Astrocyte (in vitro differentiated cells and primary cell): ENCODE results near the gene TMEM175. TPM values are rescaled to one million over a fixed set of nuclear protein-coding genes. Genes with fewer than 3 reads are reported as not detected.

Experiments
- DNase-seq: peaks from one replicate; pipeline ENCODE4 v3.0.0-alpha.2; 2010; ENCODE audit warnings: low read depth
- FAIRE-seq: peaks from 2 replicates; lab custom pipeline; 2011; peaks lifted over from hg19 to GRCh38; lab: Jason Lieb, UNC
- H2AFZ ChIP-seq: 2 replicates; pipeline ENCODE4 v1.6.0; 2012; ENCODE audit warnings: low read depth, low read length, inconsistent platforms
- H3K27ac ChIP-seq: 2 replicates; pipeline ENCODE4 v1.5.1; 2011; ENCODE audit warnings: low read depth, low read length, inconsistent platforms
- H3K27me3 ChIP-seq: 2 replicates; pipeline ENCODE4 v1.6.0; 2011; ENCODE audit warnings: low read length, inconsistent platforms; ENCODE audit not compliant: insufficient read depth
- H3K36me3 ChIP-seq: 2 replicates; pipeline ENCODE4 v1.5.1; 2011; ENCODE audit warnings: low read length, inconsistent platforms; ENCODE audit not compliant: insufficient read depth
- H3K4me1 ChIP-seq: 2 replicates; pipeline ENCODE4 v1.5.1; 2011; ENCODE audit warnings: low read length, inconsistent platforms; ENCODE audit not compliant: insufficient read depth
- H3K4me2 ChIP-seq: 2 replicates; pipeline ENCODE4 v1.6.0; 2012; ENCODE audit warnings: low read length, inconsistent platforms
- H3K4me3 ChIP-seq: 2 replicates; pipeline ENCODE4 v1.5.1; 2011; ENCODE audit warnings: low read depth, mild to moderate bottlenecking, low read length, inconsistent platforms; ENCODE audit not compliant: insufficient read depth
- H3K79me2 ChIP-seq: 2 replicates; pipeline ENCODE4 v1.6.0; 2012; ENCODE audit warnings: mild to moderate bottlenecking, low read length, inconsistent platforms; ENCODE audit not compliant: insufficient read depth
- H3K9ac ChIP-seq: 2 replicates; pipeline ENCODE4 v1.6.0; 2012; ENCODE audit warnings: mild to moderate bottlenecking, low read length, inconsistent platforms
- H3K9me3 ChIP-seq: 2 replicates; pipeline ENCODE4 v1.5.1; 2012; ENCODE audit warnings: low read depth, mild to moderate bottlenecking, low read length, inconsistent platforms; ENCODE audit not compliant: insufficient read depth
- H4K20me1 ChIP-seq: 2 replicates; pipeline ENCODE4 v1.6.0; 2012; ENCODE audit warnings: low read length, inconsistent platforms; ENCODE audit not compliant: insufficient read depth
- H3K27ac Mint-ChIP-seq: one replicate; pipeline ENCODE4 v1.8.0; 2021; ENCODE audit warnings: mild to moderate bottlenecking, mixed read lengths; ENCODE audit not compliant: unreplicated experiment
- H3K27me3 Mint-ChIP-seq: one replicate; pipeline ENCODE4 v1.8.0; 2021; ENCODE audit warnings: low read depth, mixed read lengths; ENCODE audit not compliant: unreplicated experiment
- H3K36me3 Mint-ChIP-seq: one replicate; pipeline ENCODE4 v1.8.0; 2021; ENCODE audit warnings: low read depth, mixed read lengths; ENCODE audit not compliant: unreplicated experiment
- H3K4me1 Mint-ChIP-seq: one replicate; pipeline ENCODE4 v1.8.0; 2021; ENCODE audit warnings: low read depth, mixed read lengths; ENCODE audit not compliant: unreplicated experiment
- H3K4me3 Mint-ChIP-seq: one replicate; pipeline ENCODE4 v1.8.0; 2021; ENCODE audit warnings: mild to moderate bottlenecking, moderate library complexity, mixed read lengths; ENCODE audit not compliant: unreplicated experiment
- H3K9me3 Mint-ChIP-seq: one replicate; pipeline ENCODE4 v1.8.0; 2021; ENCODE audit warnings: mild to moderate bottlenecking, mixed read lengths; ENCODE audit not compliant: unreplicated experiment
- CTCF ChIP-seq: IDR thresholded peaks from 2 replicates; pipeline ENCODE4 v1.5.1; 2011; ENCODE audit warnings: low read depth, mild to moderate bottlenecking, inconsistent platforms, low read length, moderate library complexity; ENCODE audit not compliant: insufficient read depth
- EZH2 ChIP-seq: IDR thresholded peaks from 2 replicates; pipeline ENCODE4 v1.6.1; 2012; ENCODE audit warnings: mild to moderate bottlenecking, low read length, inconsistent platforms; ENCODE audit not compliant: insufficient read depth
- total RNA-seq: library from RNA; stranded (reverse); gene quantifications from 2 replicates; pipeline ENCODE4 v1.2.1, GENCODE V29; 2021

TMEM175 gene
- total RNA-seq, 1 donor from 2014 or later = 22.1 TPM

DNA sequence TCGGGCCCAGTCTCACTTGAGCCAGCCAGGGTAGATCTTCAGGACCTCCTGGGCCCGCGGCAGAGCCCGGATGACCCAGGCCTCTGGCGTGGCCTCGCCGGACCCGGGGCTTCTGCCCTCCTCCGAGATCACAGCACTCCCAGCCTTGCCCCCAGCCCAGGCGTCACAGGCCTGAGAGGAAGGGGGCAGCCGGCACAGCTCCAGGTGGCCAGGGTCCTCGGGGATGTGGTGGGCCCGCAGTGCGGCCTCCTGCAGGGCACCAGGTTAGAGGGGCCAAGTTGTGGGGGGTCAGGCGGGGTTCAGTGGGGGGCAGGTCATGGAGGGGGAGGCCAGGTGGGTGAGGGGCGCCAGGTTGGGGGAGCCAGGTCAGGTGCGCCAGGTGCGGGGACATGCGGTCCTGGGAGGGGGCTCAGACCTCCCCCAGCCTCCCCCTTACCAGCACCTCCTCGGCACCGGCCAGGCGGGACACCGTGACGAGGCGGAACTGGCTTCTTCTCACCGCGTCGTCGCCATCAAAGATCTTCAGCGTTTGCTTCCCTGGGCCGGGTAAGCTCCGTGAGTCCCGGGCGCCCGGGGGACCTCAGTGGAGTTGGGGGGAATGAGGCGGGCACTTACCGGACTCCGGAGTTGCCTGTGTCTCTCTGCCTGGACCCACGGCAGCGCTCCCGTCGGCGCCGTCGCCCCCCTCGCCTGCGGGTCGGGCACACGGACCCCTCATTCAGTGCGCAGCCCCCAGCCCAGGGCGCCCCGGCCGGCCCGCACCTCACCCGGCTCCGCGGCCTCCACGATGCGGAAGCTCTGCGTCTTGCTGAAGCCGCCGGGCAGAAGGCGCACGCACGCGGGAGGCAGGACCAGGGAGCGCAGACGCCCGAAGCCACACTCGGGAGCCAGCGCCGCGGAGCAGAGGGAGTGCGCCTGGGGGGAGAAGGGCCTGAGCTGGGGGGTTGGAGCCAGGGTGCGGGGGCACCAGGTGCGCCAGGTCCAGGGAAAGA, 35.1 kb downstream of the TMEM175 start:
- H3K9me3 Mint-ChIP-seq = no peaks in the 10 kb centered on the region
- Histone ChIP-seq H4K20me1 (peaks cover 34% of the 10 kb centered on the region), H3K4me1 (peaks cover 6% of the 10 kb centered on the region), H3K36me3 (no peaks in the 10 kb centered on the region), H3K9ac (no peak overlapping the region), H3K27ac (no peak overlapping the region), H3K79me2 (peaks cover 7% of the 10 kb centered on the region), H3K9me3 (no peaks in the 10 kb centered on the region), H3K4me2 (peak overlapping the region; percentile 19), H3K27me3 (no peaks in the 10 kb centered on the region), H3K4me3 (no peak overlapping the region), H2AFZ (no peak overlapping the region)
- no peaks in the 10 kb centered on the region for H3K4me1 Mint-ChIP-seq
- H3K4me3 Mint-ChIP-seq = no peak overlapping the region
- no peak overlapping the region for H3K27ac Mint-ChIP-seq
- H3K36me3 Mint-ChIP-seq = peaks cover 5% of the 10 kb centered on the region
- no peak for DNase-seq
- H3K27me3 Mint-ChIP-seq = no peaks in the 10 kb centered on the region
- TF ChIP-seq CTCF = no peak
- no peak for TF ChIP-seq EZH2
- FAIRE-seq = no peak

DNA sequence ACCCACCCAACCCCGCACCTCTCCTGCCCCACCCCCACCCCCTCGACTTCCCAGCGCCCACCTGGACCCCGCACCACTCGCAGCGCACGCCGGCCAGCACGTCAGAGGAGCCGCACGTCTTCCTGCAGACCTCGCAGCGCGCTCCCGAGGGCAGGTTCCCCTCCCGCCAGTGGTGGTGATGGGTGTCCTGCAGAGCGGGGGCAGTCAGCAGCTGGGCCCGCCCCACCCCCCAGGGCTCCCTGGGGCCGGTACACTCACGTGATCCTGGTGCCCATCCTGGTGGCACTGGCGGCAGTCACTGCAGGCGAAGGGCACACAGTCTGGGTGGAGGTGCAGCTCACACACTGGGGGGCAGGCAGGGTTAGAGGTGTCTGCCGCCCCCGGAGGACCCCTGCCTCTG, 36.0 kb downstream of the TMEM175 start:
- Histone ChIP-seq H3K79me2 (peaks cover 7% of the 10 kb centered on the region), H3K4me3 (no peak overlapping the region), H2AFZ (no peak overlapping the region), H3K9me3 (no peaks in the 10 kb centered on the region), H3K9ac (no peak overlapping the region), H4K20me1 (peaks cover 36% of the 10 kb centered on the region), H3K4me2 (no peak overlapping the region), H3K36me3 (no peaks in the 10 kb centered on the region), H3K4me1 (peaks cover 10% of the 10 kb centered on the region), H3K27ac (no peak overlapping the region), H3K27me3 (no peaks in the 10 kb centered on the region)
- TF ChIP-seq CTCF = no peak
- no peak for TF ChIP-seq EZH2
- H3K9me3 Mint-ChIP-seq = no peaks in the 10 kb centered on the region
- H3K36me3 Mint-ChIP-seq = peaks cover 5% of the 10 kb centered on the region
- no peaks in the 10 kb centered on the region for H3K4me1 Mint-ChIP-seq
- no peaks in the 10 kb centered on the region for H3K27me3 Mint-ChIP-seq
- no peak for FAIRE-seq
- H3K27ac Mint-ChIP-seq = no peak overlapping the region
- DNase-seq = no peak
- H3K4me3 Mint-ChIP-seq = no peak overlapping the region
